Nephron (organoid): ENCODE measurements around the gene ZNF366.

Source experiments
- H3K27ac Mint-ChIP-seq, 3 experiments: 2 replicates each; pipeline ENCODE4 v1.8.0; 2020; ENCODE audit warnings: mixed read lengths in 3 of 3, mild to moderate bottlenecking in 2 of 3, moderate library complexity in 1 of 3
- H3K27me3 Mint-ChIP-seq: 2 replicates; pipeline ENCODE4 v1.8.0; 2021; ENCODE audit warnings: low read depth, mild to moderate bottlenecking, moderate library complexity, mixed read lengths
- H3K36me3 Mint-ChIP-seq: 2 replicates; pipeline ENCODE4 v1.8.0; 2020; ENCODE audit warnings: low read depth, mixed read lengths
- H3K4me1 Mint-ChIP-seq: 2 replicates; pipeline ENCODE4 v1.8.0; 2020; ENCODE audit warnings: mixed read lengths
- H3K4me3 Mint-ChIP-seq, 3 experiments: 2 replicates each; pipeline ENCODE4 v1.8.0; 2020; ENCODE audit warnings: mild to moderate bottlenecking in 3 of 3, mixed read lengths in 3 of 3, moderate library complexity in 2 of 3
- H3K9me3 Mint-ChIP-seq: 2 replicates; pipeline ENCODE4 v1.8.0; 2020; ENCODE audit warnings: mixed read lengths
- CTCF ChIP-seq, 3 experiments: fragments of 200-600 bp; sonication (generic); IDR thresholded peaks; one replicate each; pipeline ENCODE4 v1.5.0; 2021; ENCODE audit warnings: antibody characterized with exemption in 3 of 3; ENCODE audit not compliant: unreplicated experiment in 3 of 3

The ZNF366 gene

GRCh38 chr5:72441862-72442540, 65.2 kb downstream of the ZNF366 start:
- Mint-ChIP-seq H3K9me3 (no peaks in the 10 kb centered on the region), H3K4me3 (no peak overlapping the region), H3K4me1 (peaks cover 28% of the 10 kb centered on the region), H3K27ac (peak overlapping the region in 1 of 3 experiments; percentile 76), H3K27me3 (peaks cover 5% of the 10 kb centered on the region), H3K36me3 (no peaks in the 10 kb centered on the region)
- TF ChIP-seq CTCF (IDR thresholded peaks at IDR 0.05; ENCODE audit: unreplicated experiment in 3 of 3) = no peak

DNA sequence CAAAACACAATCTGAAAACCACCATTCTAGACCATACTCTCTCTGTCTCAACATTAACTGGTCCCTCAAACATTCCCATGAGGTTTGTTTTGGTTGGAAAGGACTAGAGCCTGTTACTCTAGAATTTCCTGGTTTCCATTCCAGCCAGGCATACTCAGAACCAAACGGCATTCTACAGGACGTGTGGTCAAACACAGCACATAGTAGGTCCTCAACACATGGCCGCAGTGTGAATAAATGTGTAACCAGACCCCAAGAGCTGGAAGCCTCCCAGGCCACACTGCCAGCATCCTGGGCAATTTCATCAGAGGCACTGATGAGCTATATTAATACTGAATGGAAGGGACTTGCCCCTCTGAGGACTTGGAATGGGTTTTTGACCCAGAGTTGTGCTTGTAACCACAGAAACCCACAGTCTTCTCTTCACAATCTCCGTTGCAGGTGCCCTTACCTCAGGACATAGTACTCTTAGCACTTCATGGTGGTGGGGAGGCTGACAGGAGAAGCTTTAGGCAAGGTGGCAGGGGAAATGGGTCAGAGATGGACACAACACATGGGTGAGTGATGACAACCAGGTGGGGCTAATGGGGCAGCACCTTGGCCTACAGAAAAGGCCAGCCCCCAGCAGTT, 66.0 kb downstream of the ZNF366 start:
- TF ChIP-seq CTCF (IDR thresholded peaks at IDR 0.05; ENCODE audit: unreplicated experiment in 3 of 3) = no peak
- H3K27me3 Mint-ChIP-seq = peaks cover 5% of the 10 kb centered on the region
- H3K4me3 Mint-ChIP-seq = no peak overlapping the region
- H3K27ac Mint-ChIP-seq = peak overlapping the region in 1 of 3 experiments; percentile 76
- H3K36me3 Mint-ChIP-seq = no peaks in the 10 kb centered on the region
- no peaks in the 10 kb centered on the region for H3K9me3 Mint-ChIP-seq
- peaks cover 35% of the 10 kb centered on the region for H3K4me1 Mint-ChIP-seq

- peaks cover 5% of the 10 kb centered on the region for H3K27me3 Mint-ChIP-seq
- H3K27ac Mint-ChIP-seq = peak overlapping the region in 2 of 3 experiments; percentile 21 to 76
- no peaks in the 10 kb centered on the region for H3K9me3 Mint-ChIP-seq
- no peaks in the 10 kb centered on the region for H3K36me3 Mint-ChIP-seq
- H3K4me1 Mint-ChIP-seq = peaks cover 39% of the 10 kb centered on the region
- no peak for TF ChIP-seq CTCF (IDR thresholded peaks at IDR 0.05; ENCODE audit: unreplicated experiment in 3 of 3)
- H3K4me3 Mint-ChIP-seq = no peak overlapping the region
These were observed 67.0 kb downstream of the ZNF366 start for GRCh38 chr5:72440207-72440638.

GRCh38 chr5:72439192-72439591, 68.0 kb downstream of the ZNF366 start:
- Mint-ChIP-seq H3K36me3 (no peaks in the 10 kb centered on the region), H3K27me3 (peaks cover 5% of the 10 kb centered on the region), H3K9me3 (no peaks in the 10 kb centered on the region), H3K27ac (peak overlapping the region in 1 of 3 experiments; percentile 76), H3K4me1 (peaks cover 42% of the 10 kb centered on the region), H3K4me3 (no peak overlapping the region)
- no peak for TF ChIP-seq CTCF (IDR thresholded peaks at IDR 0.05; ENCODE audit: unreplicated experiment in 3 of 3)

DNA sequence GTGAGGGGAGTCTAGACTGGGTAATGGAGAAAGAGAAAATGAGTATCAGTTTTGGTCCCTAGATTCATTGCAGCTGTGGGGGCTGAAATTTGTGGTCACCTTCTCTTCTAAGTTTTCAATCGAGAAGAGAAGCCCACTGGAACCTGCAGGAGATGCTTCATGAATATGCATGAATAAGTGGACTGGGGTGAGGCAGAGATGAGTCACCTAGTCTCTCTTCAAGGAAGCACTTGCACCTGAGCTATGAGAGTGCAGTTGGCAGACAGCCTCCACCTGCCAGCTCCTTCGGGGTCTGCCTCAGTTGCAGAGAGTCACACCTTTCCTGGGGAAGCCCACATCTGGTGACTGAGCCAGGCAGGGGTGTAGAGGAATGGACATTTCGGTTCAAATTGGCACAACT, 69.1 kb downstream of the ZNF366 start:
- Mint-ChIP-seq H3K9me3 (no peaks in the 10 kb centered on the region), H3K36me3 (no peaks in the 10 kb centered on the region), H3K27ac (no peak overlapping the region), H3K4me1 (peaks cover 45% of the 10 kb centered on the region), H3K4me3 (no peak overlapping the region), H3K27me3 (peaks cover 5% of the 10 kb centered on the region)
- no peak for TF ChIP-seq CTCF (IDR thresholded peaks at IDR 0.05; ENCODE audit: unreplicated experiment in 3 of 3)
